OCI-LY7 (cell line): ENCODE measurements around the gene ENKD1. TPM values are rescaled to one million over a fixed set of nuclear protein-coding genes. Genes with fewer than 3 reads are reported as not detected.

Source experiments
- BruUV-seq: library from RNA; stranded (reverse); fragments of 400-500 nt; replicated peaks from 2 replicates; lab custom pipeline; 2021; lab: Mats Ljungman, UMichigan
- CTCF ChIA-PET: fragments of 300-600 bp; sonication (Branson Sonifier 250); formaldehyde crosslinking; loops from one replicate; lab custom pipeline; 2022; ENCODE audit warnings: antibody characterized with exemption; ENCODE audit not compliant: unreplicated experiment; lab: Charles Lee
- POLR2A ChIA-PET: fragments of 300-600 bp; sonication (Branson Sonifier 250); formaldehyde crosslinking; loops from one replicate; lab custom pipeline; 2022; ENCODE audit warnings: antibody characterized with exemption; lab: Charles Lee
- DNase-seq: peaks from one replicate; pipeline ENCODE4 v3.0.0-alpha.2; 2015; ENCODE audit warnings: low spot score
- H2AFZ ChIP-seq: fragments of 200-600 bp; sonication (generic), shearing (Covaris generic); 2 replicates; pipeline ENCODE4 v1.6.1; 2014; ENCODE audit warnings: mild to moderate bottlenecking, antibody characterized with exemption, low read length, moderate library complexity
- H3K27ac ChIP-seq: fragments of 200-600 bp; sonication (generic); 2 replicates; pipeline ENCODE4 v1.5.1; 2014; ENCODE audit warnings: mixed run types, low read depth, mild to moderate bottlenecking, moderate library complexity, low read length, inconsistent platforms; ENCODE audit not compliant: poor library complexity, severe bottlenecking
- H3K36me3 ChIP-seq: fragments of 200-600 bp; sonication (generic); 2 replicates; pipeline ENCODE4 v1.6.1; 2014; ENCODE audit warnings: mild to moderate bottlenecking, antibody characterized with exemption, low read length, moderate library complexity, mixed read lengths; ENCODE audit not compliant: insufficient read depth
- H3K4me1 ChIP-seq: fragments of 200-600 bp; sonication (generic); 2 replicates; pipeline ENCODE4 v1.5.1; 2014; ENCODE audit warnings: mild to moderate bottlenecking, low read length; ENCODE audit not compliant: insufficient read depth, poor library complexity, severe bottlenecking
- H3K4me2 ChIP-seq: fragments of 200-600 bp; sonication (generic); 2 replicates; pipeline ENCODE4 v1.6.1; 2014; ENCODE audit warnings: mild to moderate bottlenecking, low read length
- H3K4me3 ChIP-seq: fragments of 200-600 bp; sonication (generic); 2 replicates; pipeline ENCODE4 v1.5.1; 2014; ENCODE audit warnings: mild to moderate bottlenecking, low read depth, low read length; ENCODE audit not compliant: poor library complexity, severe bottlenecking
- H3K79me2 ChIP-seq: fragments of 200-600 bp; sonication (generic); 2 replicates; pipeline ENCODE4 v1.6.1; 2016; ENCODE audit warnings: low read depth, mild to moderate bottlenecking, low read length, moderate library complexity, mixed read lengths; ENCODE audit not compliant: insufficient read depth
- H3K9me2 ChIP-seq: fragments of 200-600 bp; sonication (generic); 2 replicates; pipeline ENCODE4 v1.6.1; 2016; ENCODE audit warnings: mild to moderate bottlenecking, low read length, mixed read lengths; ENCODE audit not compliant: insufficient read depth
- H3K9me3 ChIP-seq: fragments of 200-600 bp; sonication (generic); 2 replicates; pipeline ENCODE4 v1.6.1; 2014; ENCODE audit warnings: mild to moderate bottlenecking, mixed run types, low read length, mixed read lengths
- H4K20me1 ChIP-seq: fragments of 200-600 bp; sonication (generic); 2 replicates; pipeline ENCODE4 v1.6.1; 2014; ENCODE audit warnings: mild to moderate bottlenecking, antibody characterized with exemption, low read length, moderate library complexity, mixed read lengths; ENCODE audit not compliant: insufficient read depth
- CTCF ChIP-seq: fragments of 200-600 bp; sonication (generic); conservative IDR thresholded peaks from 2 replicates; pipeline ENCODE4 v1.5.1; 2014; ENCODE audit warnings: mild to moderate bottlenecking, antibody characterized with exemption, low read length, moderate library complexity, mixed read lengths
- EZH2phosphoT487 ChIP-seq: fragments of 200-600 bp; sonication (generic); IDR thresholded peaks from 2 replicates; pipeline ENCODE4 v1.6.1; 2018; ENCODE audit warnings: low read depth, borderline replicate concordance, mild to moderate bottlenecking, mixed run types, antibody characterized with exemption, low read length, moderate library complexity, mixed read lengths
- intact Hi-C: fragments of 100-400 bp; cut with micrococcal nuclease; formaldehyde crosslinking; loops from one replicate; pipeline ENCODE4 v1.10.0; 2022; ENCODE audit not compliant: unreplicated experiment
- total RNA-seq, 2 experiments: library from RNA; depleted of rRNA in 1 of 2; stranded (reverse); fragments of >200 nt in 1 of 2; shearing (Covaris generic) in 1 of 2; gene quantifications; 2 replicates each; pipeline ENCODE4 v1.2.3, GENCODE V29; 2014 to 2022

ENKD1 gene
- total RNA-seq, 2 experiments from 2014 or later, result 8.1 to 15.7 TPM

- H3K9me2 ChIP-seq, result no peaks in the 10 kb centered on the region
- no peaks in the 10 kb centered on the region for H3K79me2 ChIP-seq
- no peaks in the 10 kb centered on the region for H4K20me1 ChIP-seq
- no peak overlapping the region for H2AFZ ChIP-seq
- H3K9me3 ChIP-seq, result no peaks in the 10 kb centered on the region
- H3K4me1 ChIP-seq, result peaks cover under 1% of the 10 kb centered on the region
- H3K27ac ChIP-seq, result no peak overlapping the region
- H3K36me3 ChIP-seq, result peaks cover 18% of the 10 kb centered on the region
- no peak overlapping the region for H3K4me3 ChIP-seq
- no TSS peak for BruUV-seq
- TF ChIP-seq EZH2phosphoT487 (no peak), CTCF (no peak)
- H3K4me2 ChIP-seq, result no peak overlapping the region
- ChIA-PET CTCF (no interaction called here), POLR2A (interaction anchor here (0.6 to 1.1 kb wide), 5 partner anchors 12 to 71 kb away, joined by 3 to 5 read pairs (median 5); no protein-coding TSS in a partner anchor)
- DNase-seq, result no peak
- intact Hi-C loops, result loop anchor here (10.0 kb wide), 1 partner anchor 365 kb away; no protein-coding TSS in a partner anchor
Measured at GRCh38 chr16:67679935-67680897, 13.7 kb upstream of the ENKD1 start.

GRCh38 chr16:67678354-67679023, 11.9 kb upstream of the ENKD1 start:
- no peaks in the 10 kb centered on the region for H3K4me1 ChIP-seq
- H4K20me1 ChIP-seq, result no peaks in the 10 kb centered on the region
- intact Hi-C loops, result loop anchor here (10.0 kb wide), 1 partner anchor 366 kb away; no protein-coding TSS in a partner anchor
- TF ChIP-seq CTCF (no peak), EZH2phosphoT487 (no peak)
- POLR2A ChIA-PET, result interaction anchor here (0.7 kb wide), 3 partner anchors 57 to 258 kb away, joined by 3 to 7 read pairs (median 6); no protein-coding TSS in a partner anchor
- CTCF ChIA-PET, result no interaction called here
- peaks cover 4% of the 10 kb centered on the region; the same call in 1 of the 2 replicates for H3K36me3 ChIP-seq
- no peaks in the 10 kb centered on the region for H3K79me2 ChIP-seq
- H3K4me2 ChIP-seq, result no peak overlapping the region
- no peak for DNase-seq
- no peak overlapping the region for H3K27ac ChIP-seq
- BruUV-seq, result no TSS peak
- H2AFZ ChIP-seq, result no peak overlapping the region
- no peaks in the 10 kb centered on the region for H3K9me2 ChIP-seq
- H3K4me3 ChIP-seq, result no peak overlapping the region
- H3K9me3 ChIP-seq, result no peaks in the 10 kb centered on the region
